Measurements from ENCODE around the gene STK39. TPM values are rescaled to one million over a fixed set of nuclear protein-coding genes. Genes with fewer than 3 reads are reported as not detected.

The STK39 gene
- total RNA-seq, 1 donor: 18.1 TPM

DNA sequence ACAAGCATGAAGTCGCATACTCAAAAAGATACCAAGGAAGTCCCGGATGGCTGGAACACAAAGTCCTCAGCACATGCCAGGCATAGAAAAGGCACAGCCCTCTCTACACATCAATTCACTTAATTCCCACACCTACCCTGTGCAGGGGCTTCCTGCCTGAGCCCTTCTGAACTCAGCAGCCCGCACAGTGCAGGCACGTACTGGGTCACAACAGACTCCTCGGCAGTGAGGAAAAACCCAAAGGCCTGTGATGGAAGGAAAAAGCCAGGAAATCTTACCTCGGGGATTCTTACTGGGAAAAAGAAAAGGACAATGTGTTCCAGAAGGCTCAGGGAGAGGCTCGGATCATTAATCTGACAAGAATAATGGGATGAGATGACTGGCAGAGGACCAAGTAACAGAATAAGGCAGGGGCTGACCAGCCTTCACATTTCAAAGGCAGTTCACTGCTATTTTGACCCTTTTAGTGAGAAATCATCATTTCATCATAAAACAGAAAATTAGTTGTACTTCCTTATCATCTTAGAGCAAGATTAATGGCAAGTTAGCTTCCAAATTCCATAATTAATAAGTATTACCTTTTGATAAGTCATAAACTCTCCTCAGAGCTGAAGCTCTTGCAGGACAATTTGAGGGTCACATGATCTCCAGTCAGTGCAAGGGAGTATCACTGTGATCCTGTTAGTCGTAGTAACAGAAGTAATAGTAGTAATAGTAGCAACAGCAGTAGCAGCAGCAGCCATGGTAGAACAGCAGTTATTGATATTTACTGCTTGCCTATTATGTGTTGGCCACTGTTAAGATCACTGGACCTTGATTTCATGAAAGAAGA is 87.4 kb downstream of the STK39 start:
- Histone ChIP-seq H3K27me3 (ENCODE audit: insufficient read depth, low read length) (no peaks in the 10 kb centered on the region), H3K4me2 (ENCODE audit: insufficient read depth, low read length) (no peak overlapping the region), H3K4me3 (ENCODE audit: insufficient read depth, low read length) (no peak overlapping the region), H4K20me1 (ENCODE audit: insufficient read depth, low read length) (peaks cover 5% of the 10 kb centered on the region), H3K36me3 (ENCODE audit: insufficient read depth, low read length) (peaks cover 18% of the 10 kb centered on the region), H3K9me3 (ENCODE audit: low read depth, low read length) (no peaks in the 10 kb centered on the region), H2AFZ (ENCODE audit: low read length) (no peak overlapping the region), H3K27ac (ENCODE audit: low read depth, low read length) (no peak overlapping the region), H3K4me1 (ENCODE audit: insufficient read depth, low read length) (peaks cover 7% of the 10 kb centered on the region), H3K79me2 (ENCODE audit: insufficient read depth, low read length) (no peaks in the 10 kb centered on the region)
- no peak for DNase-seq (ENCODE audit: insufficient read length, low spot score, missing footprints)
- TF ChIP-seq, protein P1, sequence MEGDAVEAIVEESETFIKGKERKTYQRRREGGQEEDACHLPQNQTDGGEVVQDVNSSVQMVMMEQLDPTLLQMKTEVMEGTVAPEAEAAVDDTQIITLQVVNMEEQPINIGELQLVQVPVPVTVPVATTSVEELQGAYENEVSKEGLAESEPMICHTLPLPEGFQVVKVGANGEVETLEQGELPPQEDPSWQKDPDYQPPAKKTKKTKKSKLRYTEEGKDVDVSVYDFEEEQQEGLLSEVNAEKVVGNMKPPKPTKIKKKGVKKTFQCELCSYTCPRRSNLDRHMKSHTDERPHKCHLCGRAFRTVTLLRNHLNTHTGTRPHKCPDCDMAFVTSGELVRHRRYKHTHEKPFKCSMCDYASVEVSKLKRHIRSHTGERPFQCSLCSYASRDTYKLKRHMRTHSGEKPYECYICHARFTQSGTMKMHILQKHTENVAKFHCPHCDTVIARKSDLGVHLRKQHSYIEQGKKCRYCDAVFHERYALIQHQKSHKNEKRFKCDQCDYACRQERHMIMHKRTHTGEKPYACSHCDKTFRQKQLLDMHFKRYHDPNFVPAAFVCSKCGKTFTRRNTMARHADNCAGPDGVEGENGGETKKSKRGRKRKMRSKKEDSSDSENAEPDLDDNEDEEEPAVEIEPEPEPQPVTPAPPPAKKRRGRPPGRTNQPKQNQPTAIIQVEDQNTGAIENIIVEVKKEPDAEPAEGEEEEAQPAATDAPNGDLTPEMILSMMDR (IDR thresholded peaks at IDR 0.05; ENCODE audit: extremely low read depth, low read depth, low read length): no peak

DNA sequence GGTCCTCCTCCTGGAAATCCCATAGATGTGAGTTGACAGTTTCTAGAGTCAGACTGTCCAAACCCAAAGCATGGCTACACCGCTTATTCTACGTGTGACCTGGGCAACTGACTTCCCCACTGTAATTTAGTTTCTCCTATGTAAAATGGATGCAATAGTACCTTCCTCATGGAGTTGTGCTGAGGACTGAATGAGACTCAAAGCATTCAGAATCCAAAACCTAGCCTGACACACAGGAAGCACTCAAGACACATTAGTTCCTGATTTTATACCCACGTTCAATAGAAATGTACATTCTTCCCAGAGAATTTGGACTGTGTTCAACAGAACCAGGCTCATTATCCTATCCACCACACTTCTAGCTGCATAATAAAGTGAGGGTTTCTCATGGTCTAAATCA is 88.8 kb downstream of the STK39 start:
- TF ChIP-seq, protein P1 (IDR thresholded peaks at IDR 0.05; ENCODE audit: extremely low read depth, low read depth, low read length): no peak

GRCh38 chr2:168157926-168158325 is 89.5 kb downstream of the STK39 start:
- no peak overlapping the region for H3K4me2 ChIP-seq (ENCODE audit: insufficient read depth, low read length)
- no peaks in the 10 kb centered on the region for H3K79me2 ChIP-seq (ENCODE audit: insufficient read depth, low read length)
- H3K4me3 ChIP-seq (ENCODE audit: insufficient read depth, low read length): no peak overlapping the region
- no peaks in the 10 kb centered on the region for H3K27me3 ChIP-seq (ENCODE audit: insufficient read depth, low read length)
- no peaks in the 10 kb centered on the region for H3K9me3 ChIP-seq (ENCODE audit: low read depth, low read length)
- no peak for DNase-seq (ENCODE audit: insufficient read length, low spot score, missing footprints)
- peaks cover 7% of the 10 kb centered on the region for H3K4me1 ChIP-seq (ENCODE audit: insufficient read depth, low read length)
- H3K27ac ChIP-seq (ENCODE audit: low read depth, low read length): no peak overlapping the region
- H4K20me1 ChIP-seq (ENCODE audit: insufficient read depth, low read length): peaks cover 5% of the 10 kb centered on the region
- no peak overlapping the region for H2AFZ ChIP-seq (ENCODE audit: low read length)
- peaks cover 10% of the 10 kb centered on the region for H3K36me3 ChIP-seq (ENCODE audit: insufficient read depth, low read length)
- TF ChIP-seq, protein P1 (IDR thresholded peaks at IDR 0.05; ENCODE audit: extremely low read depth, low read depth, low read length): no peak

More for the DNA sequence above, 88.8 kb downstream of the STK39 start:
- Histone ChIP-seq H4K20me1 (ENCODE audit: insufficient read depth, low read length) (peaks cover 5% of the 10 kb centered on the region), H2AFZ (ENCODE audit: low read length) (no peak overlapping the region), H3K4me2 (ENCODE audit: insufficient read depth, low read length) (no peak overlapping the region), H3K27me3 (ENCODE audit: insufficient read depth, low read length) (no peaks in the 10 kb centered on the region), H3K27ac (ENCODE audit: low read depth, low read length) (no peak overlapping the region), H3K9me3 (ENCODE audit: low read depth, low read length) (no peaks in the 10 kb centered on the region), H3K4me3 (ENCODE audit: insufficient read depth, low read length) (no peak overlapping the region), H3K79me2 (ENCODE audit: insufficient read depth, low read length) (no peaks in the 10 kb centered on the region), H3K36me3 (ENCODE audit: insufficient read depth, low read length) (peaks cover 17% of the 10 kb centered on the region), H3K4me1 (ENCODE audit: insufficient read depth, low read length) (peaks cover 7% of the 10 kb centered on the region)
- no peak for DNase-seq (ENCODE audit: insufficient read length, low spot score, missing footprints)

DNA sequence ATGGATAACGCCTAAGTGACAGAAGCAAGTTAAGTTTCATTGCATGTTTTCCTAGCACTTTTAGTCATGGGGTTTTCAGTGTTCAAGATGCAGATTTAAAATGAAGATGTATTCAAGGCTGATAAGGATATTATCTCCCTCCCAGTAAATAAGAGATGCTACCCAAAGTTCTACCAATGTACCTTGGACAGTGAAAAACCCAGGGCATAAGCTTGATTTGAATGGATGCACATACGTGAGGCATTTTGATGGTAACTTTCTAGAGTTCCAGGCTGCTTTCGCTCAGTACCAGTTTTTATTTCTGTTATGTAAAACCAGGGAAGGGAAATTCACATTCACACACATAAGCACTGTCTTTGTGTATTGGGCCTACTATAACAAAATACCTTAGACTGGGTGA is 90.3 kb downstream of the STK39 start:
- Histone ChIP-seq H3K27me3 (ENCODE audit: insufficient read depth, low read length) (no peaks in the 10 kb centered on the region), H2AFZ (ENCODE audit: low read length) (no peak overlapping the region), H3K4me3 (ENCODE audit: insufficient read depth, low read length) (no peak overlapping the region), H3K27ac (ENCODE audit: low read depth, low read length) (peak overlapping the region; percentile 35), H3K79me2 (ENCODE audit: insufficient read depth, low read length) (no peaks in the 10 kb centered on the region), H3K4me2 (ENCODE audit: insufficient read depth, low read length) (peak overlapping the region; percentile 17), H3K4me1 (ENCODE audit: insufficient read depth, low read length) (peaks cover 7% of the 10 kb centered on the region), H4K20me1 (ENCODE audit: insufficient read depth, low read length) (peaks cover 5% of the 10 kb centered on the region), H3K9me3 (ENCODE audit: low read depth, low read length) (no peaks in the 10 kb centered on the region), H3K36me3 (ENCODE audit: insufficient read depth, low read length) (peaks cover 10% of the 10 kb centered on the region)
- TF ChIP-seq, protein P1 (IDR thresholded peaks at IDR 0.05; ENCODE audit: extremely low read depth, low read depth, low read length): no peak
- no peak for DNase-seq (ENCODE audit: insufficient read length, low spot score, missing footprints)

All from osteoblast (primary cell).